GM06990 (cell line): ENCODE measurements around the gene IL31.

ENCODE experiments used
- DNase-seq: peaks from one replicate; pipeline ENCODE4 v3.0.0-alpha.2; 2011; ENCODE audit not compliant: insufficient read length; ENCODE audit errors: extremely low read depth
- H3K27me3 ChIP-seq: replicated peaks from 2 replicates; pipeline ENCODE4 v1.6.0; 2011; ENCODE audit warnings: low read length; ENCODE audit not compliant: control insufficient read depth, insufficient read depth
- H3K36me3 ChIP-seq: 2 replicates; pipeline ENCODE4 v1.5.1; 2011; ENCODE audit warnings: low read length; ENCODE audit not compliant: control insufficient read depth, insufficient read depth
- H3K4me3 ChIP-seq: replicated peaks from 2 replicates; pipeline ENCODE4 v1.5.1; 2011; ENCODE audit warnings: low read depth, mild to moderate bottlenecking, control low read depth, low read length
- CTCF ChIP-seq: IDR thresholded peaks from 2 replicates; pipeline ENCODE4 v1.5.1; 2011; ENCODE audit warnings: low read length, control low read depth, mild to moderate bottlenecking, inconsistent platforms; ENCODE audit not compliant: insufficient read depth, poor library complexity, severe bottlenecking

The IL31 gene

GRCh38 chr12:122138181-122138580 is 35.8 kb downstream of the IL31 start:
- no peaks in the 10 kb centered on the region for H3K27me3 ChIP-seq
- no peak for DNase-seq
- no peak for TF ChIP-seq CTCF
- H3K36me3 ChIP-seq: peaks cover 3% of the 10 kb centered on the region
- H3K4me3 ChIP-seq: no peak overlapping the region

- peaks cover 3% of the 10 kb centered on the region for H3K36me3 ChIP-seq
- no peaks in the 10 kb centered on the region for H3K27me3 ChIP-seq
- no peak overlapping the region for H3K4me3 ChIP-seq
- DNase-seq: no peak
- TF ChIP-seq CTCF: no peak
Measured at GRCh38 chr12:122137681-122138080, 36.3 kb downstream of the IL31 start.

- no peak for TF ChIP-seq CTCF
- H3K4me3 ChIP-seq: no peak overlapping the region
- DNase-seq: no peak
- no peaks in the 10 kb centered on the region for H3K27me3 ChIP-seq
- peaks cover 3% of the 10 kb centered on the region for H3K36me3 ChIP-seq
Measured at GRCh38 chr12:122137229-122137628, 36.8 kb downstream of the IL31 start.

GRCh38 chr12:122135437-122136031 is 38.5 kb downstream of the IL31 start:
- no peak for DNase-seq
- no peak for TF ChIP-seq CTCF
- H3K4me3 ChIP-seq: no peak overlapping the region
- peaks cover 3% of the 10 kb centered on the region for H3K36me3 ChIP-seq
- H3K27me3 ChIP-seq: no peaks in the 10 kb centered on the region

- H3K4me3 ChIP-seq: no peak overlapping the region
- DNase-seq: no peak
- no peak for TF ChIP-seq CTCF
- no peaks in the 10 kb centered on the region for H3K27me3 ChIP-seq
- peaks cover 7% of the 10 kb centered on the region for H3K36me3 ChIP-seq
Measured at GRCh38 chr12:122133192-122133950, 40.6 kb downstream of the IL31 start.
